HG03439 (cell line): Measurements from ENCODE around the gene PPP1R13L.
A peak's percentile ranks its signal among the peaks of the same experiment; 100 is the strongest.
"Not testable (repeated sequence)": the region's sequence is repeated elsewhere in the genome, so short reads cannot be mapped to it uniquely, and the experiment has no call there.

Experiments used
- ATAC-seq: cut with Tn5 transposase; IDR thresholded peaks from one replicate; pipeline ENCODE4 v1.9.1; 2021; ENCODE audit warnings: mild to moderate bottlenecking, moderate library complexity; ENCODE audit not compliant: unreplicated experiment

The PPP1R13L gene

DNA sequence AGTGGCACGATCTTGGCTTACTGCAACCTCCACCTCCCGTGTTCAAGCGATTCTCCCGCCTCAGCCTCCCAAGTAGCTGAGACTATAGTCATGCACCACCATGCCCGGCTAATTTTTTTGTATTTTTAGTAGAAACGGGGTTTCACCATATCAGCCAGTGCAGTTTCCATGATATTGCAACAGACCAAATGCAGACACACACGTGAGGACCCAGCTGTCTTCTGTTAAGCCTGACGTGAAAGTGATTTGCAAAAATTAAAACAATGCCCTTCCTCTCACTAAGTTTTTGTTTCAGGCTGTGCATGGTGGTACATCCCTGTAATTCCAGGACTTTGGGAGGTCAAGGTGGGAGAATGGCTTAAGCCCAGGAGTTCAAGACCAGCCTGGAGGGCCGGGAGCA lies 26.1 kb upstream of the PPP1R13L start:
- ATAC-seq = not testable (repeated sequence)

DNA sequence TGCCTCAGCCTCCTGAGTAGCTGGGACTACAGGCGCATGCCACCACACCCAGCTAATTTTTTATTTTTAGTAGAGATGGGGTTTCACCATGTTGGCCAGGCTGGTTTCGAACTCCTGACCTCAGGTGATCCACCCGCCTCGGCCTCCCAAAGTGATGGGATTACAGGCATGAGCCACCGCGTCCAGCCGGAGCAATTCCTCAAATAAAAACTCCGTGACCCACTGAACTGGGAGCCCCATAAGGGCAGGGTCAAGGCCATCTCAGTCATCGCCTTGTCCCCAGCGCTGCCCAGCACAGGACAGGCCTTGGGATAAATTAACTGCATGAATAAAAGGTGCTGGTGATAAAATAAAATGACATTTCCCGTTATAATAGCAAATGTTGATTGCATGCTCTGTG lies 25.0 kb upstream of the PPP1R13L start:
- not testable (repeated sequence) for ATAC-seq

DNA sequence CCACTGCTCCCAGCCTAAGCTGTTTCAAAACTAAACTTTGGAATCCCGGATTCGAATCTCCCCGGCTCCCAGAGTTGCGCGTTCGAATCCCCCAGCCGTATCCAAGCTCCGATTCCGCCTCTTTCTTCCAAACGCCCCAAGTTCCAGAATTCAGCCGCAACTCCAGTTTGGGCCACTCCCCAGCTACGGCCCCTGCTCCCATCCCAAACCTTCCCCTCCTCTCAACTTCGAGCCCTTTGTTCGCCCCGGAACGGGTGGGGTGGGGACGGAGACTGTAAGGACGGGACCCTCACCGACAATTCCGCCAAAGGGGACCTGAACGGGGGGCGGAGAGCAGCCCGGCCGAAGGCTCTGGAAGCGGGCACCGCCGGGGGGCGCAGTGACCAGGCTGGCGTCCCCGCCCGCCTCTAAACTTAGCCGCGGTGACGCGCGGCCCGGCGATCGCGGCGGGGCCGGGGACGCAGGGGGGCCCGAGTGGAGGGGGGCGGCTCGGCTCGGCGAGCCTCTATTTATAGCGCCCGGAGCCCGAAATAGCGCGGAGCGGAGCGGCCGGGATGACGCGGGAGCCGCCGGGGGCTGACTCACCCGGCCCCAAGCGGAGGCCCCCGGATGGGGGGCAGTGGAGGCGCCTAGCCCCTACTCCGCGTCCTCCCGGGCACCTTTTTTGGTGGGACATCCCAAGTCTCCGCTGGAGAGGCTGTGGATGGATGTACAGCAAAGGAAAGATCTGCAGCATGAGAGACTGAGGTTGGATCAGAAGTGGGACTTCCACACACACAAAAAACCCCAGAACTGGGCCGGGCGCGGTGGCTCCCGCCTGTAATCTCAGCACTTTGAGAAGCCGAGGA lies 23.7 kb upstream of the PPP1R13L start:
- no peak for ATAC-seq

DNA sequence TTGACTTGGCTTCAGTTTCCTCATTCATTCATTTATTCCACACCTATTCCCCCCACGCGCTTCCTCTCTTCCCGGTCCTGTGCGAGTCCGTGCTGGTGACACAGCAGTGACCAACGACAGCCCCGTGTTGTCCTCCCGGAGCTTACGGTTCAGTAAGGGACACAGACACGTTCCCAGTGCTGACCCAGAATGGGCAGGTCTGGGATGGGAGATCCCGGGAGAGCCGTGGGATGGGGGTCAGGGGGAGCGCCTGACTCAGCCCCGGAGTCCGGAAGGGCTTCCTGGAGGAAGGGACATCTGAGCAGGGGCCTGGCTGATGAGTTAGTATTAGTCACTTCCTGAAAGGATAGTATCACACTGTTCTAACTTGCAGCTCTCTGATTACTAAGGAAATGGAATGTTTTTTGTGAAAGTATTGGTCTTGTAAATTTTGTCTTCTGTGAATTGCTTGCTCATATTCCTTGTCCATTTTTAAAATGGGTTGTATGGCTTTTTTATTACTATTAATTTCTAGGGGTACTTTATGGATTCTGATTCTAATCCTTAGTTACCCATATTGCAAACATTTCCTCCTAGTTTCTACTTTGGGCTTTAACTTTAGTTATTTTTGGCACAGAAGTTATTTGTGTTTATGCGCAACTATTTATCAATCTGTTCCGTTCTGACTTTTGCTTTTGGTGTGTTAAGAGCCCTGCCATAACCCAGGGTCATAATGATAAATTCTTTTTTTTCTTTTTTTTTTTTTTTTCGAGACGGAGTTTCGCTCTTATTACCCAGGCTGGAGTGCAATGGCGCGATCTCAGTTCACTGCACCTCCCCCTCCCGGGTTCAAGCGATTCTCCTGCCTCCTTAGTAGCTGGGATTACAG lies 19.6 kb upstream of the PPP1R13L start:
- ATAC-seq = peak; percentile 25

- ATAC-seq = peak; percentile 62
Observed at GRCh38 chr19:45423589-45424190, 18.8 kb upstream of the PPP1R13L start, which contains the start of gene ERCC1. TSS of gene ERCC1 (minus strand) at chr19:45423917. CDS start at chr19:45423374, 543 bp downstream.

- no peak for ATAC-seq
Observed at GRCh38 chr19:45423033-45423588, 18.2 kb upstream of the PPP1R13L start.

- no peak for ATAC-seq
Observed at GRCh38 chr19:45421947-45422498, 17.2 kb upstream of the PPP1R13L start.

- no peak for ATAC-seq
Observed at GRCh38 chr19:45420871-45421270, 16.0 kb upstream of the PPP1R13L start.

DNA sequence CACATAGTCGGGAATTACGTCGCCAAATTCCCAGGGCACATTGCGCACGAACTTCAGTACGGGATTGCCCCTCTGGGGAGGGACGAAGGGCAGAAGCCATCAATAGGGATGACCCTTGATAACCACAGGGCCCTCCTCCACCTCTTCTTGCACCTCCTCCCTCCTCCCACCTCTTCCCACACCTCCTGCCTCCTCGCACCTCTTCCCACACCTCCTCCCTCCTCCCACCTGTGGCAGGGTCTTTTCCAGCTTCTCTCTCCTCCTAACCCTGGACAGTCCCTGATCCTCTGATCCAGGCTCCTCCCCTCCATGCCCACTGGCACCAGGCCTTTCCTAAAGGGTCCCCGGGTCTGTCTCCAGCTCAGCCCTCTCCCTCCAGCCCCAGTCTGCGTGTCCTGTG lies 15.5 kb upstream of the PPP1R13L start:
- ATAC-seq = no peak

DNA sequence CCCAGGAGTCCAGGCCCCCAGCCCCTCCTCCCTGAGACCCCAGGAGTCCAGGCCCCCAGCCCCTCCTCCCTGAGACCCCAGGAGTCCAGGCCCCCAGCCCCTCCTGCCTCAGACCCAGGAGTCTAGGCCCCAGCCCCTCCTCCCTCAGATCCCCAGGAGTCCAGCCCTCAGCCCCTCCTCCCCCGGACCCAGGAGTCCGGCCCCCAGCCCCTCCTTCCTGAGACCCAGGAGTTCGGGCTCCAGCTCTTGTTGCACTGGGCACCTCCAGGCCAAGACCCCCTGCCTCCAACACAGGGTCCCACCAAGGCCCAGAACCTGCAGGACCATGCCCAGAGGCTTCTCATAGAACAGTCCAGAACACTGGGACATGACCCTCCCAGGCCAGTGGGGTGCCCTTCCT lies 15.0 kb upstream of the PPP1R13L start:
- ATAC-seq = no peak

GRCh38 chr19:45419396-45419795 lies 14.5 kb upstream of the PPP1R13L start:
- ATAC-seq = no peak

- ATAC-seq = no peak
Observed at GRCh38 chr19:45418802-45419201, 13.9 kb upstream of the PPP1R13L start.

GRCh38 chr19:45417151-45417550 lies 12.3 kb upstream of the PPP1R13L start:
- no peak for ATAC-seq

DNA sequence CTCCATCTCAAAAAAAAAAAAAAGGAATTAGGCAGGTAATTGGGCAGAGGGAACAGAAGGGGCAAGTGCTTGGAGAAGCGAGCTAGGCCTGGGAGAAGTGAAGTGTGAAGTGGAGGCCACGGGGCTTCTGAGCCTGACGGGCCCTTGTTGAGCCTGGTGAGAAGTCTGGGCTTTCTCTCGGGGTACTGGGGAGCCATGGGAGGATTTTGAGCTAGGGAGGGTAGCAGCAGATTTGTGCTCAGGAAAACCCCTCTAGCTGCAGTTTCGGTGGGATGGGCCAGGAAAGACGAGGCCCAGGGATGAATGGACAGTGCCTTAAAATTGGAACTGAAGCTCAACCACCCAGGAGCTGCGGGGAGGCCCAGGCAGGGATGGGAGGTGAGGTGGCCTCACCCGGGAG lies 9.6 kb upstream of the PPP1R13L start:
- no peak for ATAC-seq

DNA sequence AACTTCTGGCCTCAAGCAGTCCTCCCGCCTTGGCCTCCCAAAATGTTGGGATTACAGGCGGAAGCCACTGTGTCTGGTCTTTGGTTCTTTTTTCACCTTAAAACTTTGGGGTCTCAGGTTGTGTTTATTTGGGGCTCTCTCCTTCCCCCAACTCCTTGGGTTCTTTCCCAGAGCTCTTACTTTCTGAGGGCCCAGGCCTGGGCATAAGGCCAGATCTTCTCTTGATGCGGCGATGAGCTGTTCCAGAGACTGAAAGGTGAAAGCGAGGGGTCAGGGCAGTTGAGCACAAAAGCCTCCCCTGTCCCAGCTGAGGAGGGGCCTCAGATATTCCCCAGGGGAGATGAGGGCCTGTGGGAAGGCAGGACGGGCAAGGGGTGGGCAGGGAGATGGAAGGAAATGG lies 8.6 kb upstream of the PPP1R13L start:
- ATAC-seq = no peak

GRCh38 chr19:45410330-45410729 lies 5.5 kb upstream of the PPP1R13L start:
- not testable (repeated sequence) for ATAC-seq

DNA sequence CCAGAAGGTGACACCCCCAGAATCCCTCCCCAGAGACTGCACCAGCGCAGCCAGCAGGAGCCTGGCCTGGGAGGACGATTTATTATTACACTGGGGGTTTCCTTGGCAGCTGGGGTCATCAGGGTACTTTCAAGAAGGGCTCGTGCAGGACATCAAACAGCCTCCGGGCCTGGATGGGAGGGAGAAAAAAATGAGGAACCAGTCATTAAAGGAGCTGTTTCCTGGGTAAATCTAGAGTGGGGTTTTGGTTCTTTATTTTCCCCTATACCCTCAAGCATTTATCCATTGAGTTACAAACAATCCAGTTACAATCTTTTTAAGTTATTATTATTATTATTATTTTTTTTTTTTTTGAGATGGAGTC lies 4.7 kb upstream of the PPP1R13L start:
- no peak for ATAC-seq

GRCh38 chr19:45408830-45409556 lies 4.1 kb upstream of the PPP1R13L start:
- ATAC-seq = no peak

GRCh38 chr19:45408121-45408520 lies 3.3 kb upstream of the PPP1R13L start:
- ATAC-seq = no peak

DNA sequence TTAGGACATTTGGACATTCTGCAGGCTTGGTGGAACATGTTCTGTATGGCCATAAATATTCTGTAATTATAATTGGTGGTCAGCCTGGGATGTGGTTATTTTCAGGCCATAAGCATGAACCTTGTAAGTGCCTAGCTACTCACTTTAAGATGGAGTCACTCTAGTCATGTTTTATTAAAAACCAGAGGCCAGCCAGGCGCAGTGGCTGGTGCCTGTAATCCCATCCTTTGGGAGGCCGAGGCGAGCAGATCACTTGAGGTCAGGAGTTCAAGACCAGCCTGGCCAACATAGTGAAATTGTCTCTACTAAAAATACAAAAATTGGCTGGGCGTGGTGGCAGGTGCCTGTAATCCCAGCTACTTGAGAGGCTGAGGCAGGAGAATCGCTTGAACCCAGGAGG lies 2.7 kb upstream of the PPP1R13L start:
- ATAC-seq = not testable (repeated sequence)
